GM12864 (cell line): Measurements from ENCODE around the gene MGAT1.

Experiments used
- DNase-seq: peaks from one replicate; pipeline ENCODE4 v3.0.0-alpha.2; 2011; ENCODE audit warnings: low read depth
- H3K4me3 ChIP-seq: 2 replicates; pipeline ENCODE4 v1.5.1; 2011; ENCODE audit warnings: mild to moderate bottlenecking, low read depth, low read length, control low read depth
- TF ChIP-seq, protein P1 (sequence below): IDR thresholded peaks from 2 replicates; pipeline ENCODE4 v1.5.1; 2011; ENCODE audit warnings: low read depth, mild to moderate bottlenecking, moderate library complexity, low read length, control low read depth, inconsistent platforms; ENCODE audit errors: missing control alignments

The MGAT1 gene

DNA sequence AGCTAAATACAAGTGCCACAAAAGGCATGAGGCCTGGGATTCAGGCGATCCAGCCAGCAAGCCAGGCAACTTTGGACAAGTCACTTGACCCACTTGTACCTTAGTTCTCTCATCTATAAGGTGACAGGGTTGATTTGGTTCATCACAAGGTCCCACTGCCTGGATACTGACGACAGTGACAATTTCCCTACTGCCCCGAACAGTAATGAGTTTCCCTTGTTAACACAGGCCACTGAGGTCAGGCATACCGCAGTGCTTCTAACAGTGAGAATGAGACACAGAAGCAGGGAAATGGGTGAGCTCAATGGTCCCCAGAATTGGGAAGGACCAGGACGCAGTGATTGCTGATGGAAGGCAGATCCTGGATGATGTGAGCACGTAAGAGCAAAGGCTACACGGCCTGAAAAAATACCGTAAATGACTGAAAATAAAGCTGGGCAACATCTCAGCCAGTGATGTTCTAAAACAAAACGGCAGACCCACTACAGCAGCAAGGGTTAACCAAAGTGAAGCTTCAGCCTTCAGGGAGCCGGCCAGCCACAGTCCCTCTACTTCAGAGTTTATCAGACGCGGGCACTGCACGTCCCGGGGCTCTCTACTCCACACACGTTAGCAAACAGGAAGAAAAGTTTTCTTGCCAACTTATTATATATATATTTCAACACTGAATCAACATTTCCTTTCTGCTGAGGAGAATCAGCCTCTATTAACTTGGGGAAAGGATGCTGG lies 846 bp downstream of the MGAT1 start:
- H3K4me3 ChIP-seq, result peak overlapping the region; percentile 95
- TF ChIP-seq, protein P1, sequence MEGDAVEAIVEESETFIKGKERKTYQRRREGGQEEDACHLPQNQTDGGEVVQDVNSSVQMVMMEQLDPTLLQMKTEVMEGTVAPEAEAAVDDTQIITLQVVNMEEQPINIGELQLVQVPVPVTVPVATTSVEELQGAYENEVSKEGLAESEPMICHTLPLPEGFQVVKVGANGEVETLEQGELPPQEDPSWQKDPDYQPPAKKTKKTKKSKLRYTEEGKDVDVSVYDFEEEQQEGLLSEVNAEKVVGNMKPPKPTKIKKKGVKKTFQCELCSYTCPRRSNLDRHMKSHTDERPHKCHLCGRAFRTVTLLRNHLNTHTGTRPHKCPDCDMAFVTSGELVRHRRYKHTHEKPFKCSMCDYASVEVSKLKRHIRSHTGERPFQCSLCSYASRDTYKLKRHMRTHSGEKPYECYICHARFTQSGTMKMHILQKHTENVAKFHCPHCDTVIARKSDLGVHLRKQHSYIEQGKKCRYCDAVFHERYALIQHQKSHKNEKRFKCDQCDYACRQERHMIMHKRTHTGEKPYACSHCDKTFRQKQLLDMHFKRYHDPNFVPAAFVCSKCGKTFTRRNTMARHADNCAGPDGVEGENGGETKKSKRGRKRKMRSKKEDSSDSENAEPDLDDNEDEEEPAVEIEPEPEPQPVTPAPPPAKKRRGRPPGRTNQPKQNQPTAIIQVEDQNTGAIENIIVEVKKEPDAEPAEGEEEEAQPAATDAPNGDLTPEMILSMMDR, result no peak
- no peak for DNase-seq

GRCh38 chr5:180799902-180800801 lies 2.5 kb downstream of the MGAT1 start:
- no peak overlapping the region for H3K4me3 ChIP-seq
- DNase-seq, result no peak
- TF ChIP-seq, protein P1, result no peak

DNA sequence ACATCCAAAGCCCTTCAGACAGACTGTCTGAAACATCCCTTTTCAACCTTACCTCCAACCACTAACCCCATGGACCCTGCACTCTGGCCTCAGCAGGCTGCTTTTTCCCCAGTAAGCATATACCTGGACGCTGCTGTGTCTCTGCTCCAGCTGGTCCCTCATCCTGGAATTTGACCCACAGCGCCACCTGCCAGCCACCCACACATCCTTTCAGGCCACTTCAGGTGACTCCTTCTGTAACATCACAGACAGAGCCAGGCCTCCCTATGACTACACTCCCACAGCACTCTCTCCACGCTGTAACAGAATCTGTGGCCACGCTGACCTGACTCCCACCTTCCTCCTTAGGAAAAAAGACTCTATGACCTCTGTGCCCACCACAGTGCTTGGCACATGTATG lies 3.4 kb downstream of the MGAT1 start:
- H3K4me3 ChIP-seq, result no peak overlapping the region
- TF ChIP-seq, protein P1, result peak; percentile 33
- no peak for DNase-seq

DNA sequence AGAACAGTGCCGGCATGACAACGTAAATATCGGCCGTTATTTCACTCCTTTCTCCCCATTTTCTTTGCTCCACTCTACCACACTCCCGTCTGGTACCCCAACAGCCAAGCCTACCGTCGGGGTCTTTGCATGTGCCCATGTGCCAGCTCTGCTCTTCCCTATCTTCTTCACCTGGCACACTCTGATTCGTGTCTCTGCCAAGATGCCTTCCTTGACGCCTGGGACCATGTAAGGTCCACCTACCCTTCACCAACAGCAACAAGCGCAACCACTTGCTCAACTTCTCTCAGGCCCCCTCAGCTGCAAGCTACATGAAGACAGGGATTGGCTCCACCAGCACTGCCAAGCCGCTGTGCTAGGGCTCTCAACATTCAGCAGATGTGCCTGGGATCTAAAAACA lies 4.4 kb downstream of the MGAT1 start:
- no peak for DNase-seq
- no peak overlapping the region for H3K4me3 ChIP-seq
- TF ChIP-seq, protein P1, result no peak

- no peak for DNase-seq
- TF ChIP-seq, protein P1, result no peak
- no peak overlapping the region for H3K4me3 ChIP-seq
Observed at GRCh38 chr5:180797256-180798192, 5.1 kb downstream of the MGAT1 start.

DNA sequence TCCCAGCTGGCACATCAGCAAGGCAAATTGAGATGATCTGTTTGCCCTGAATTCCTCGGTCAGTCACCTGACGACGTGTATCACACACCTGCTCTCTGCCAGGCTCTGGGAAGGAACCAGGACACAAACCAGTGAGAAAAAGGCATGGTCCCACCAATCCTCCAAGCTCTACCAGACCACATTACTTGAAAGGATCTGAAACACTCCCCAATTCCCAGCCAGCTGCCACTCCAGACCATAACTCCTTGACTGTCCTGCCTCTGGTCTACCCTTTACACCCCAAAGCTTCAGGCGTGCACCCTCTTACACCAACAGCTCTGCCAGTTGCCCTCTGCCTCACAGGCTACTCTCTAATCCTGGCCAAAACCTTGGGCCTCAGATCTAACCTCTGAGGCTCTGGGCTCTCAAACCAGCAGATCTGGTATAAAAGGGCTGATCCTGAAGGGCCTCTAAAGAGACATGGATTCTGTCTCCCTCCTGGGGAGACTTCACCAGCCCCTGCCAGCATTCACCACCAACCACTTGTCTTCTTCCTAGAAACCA lies 6.8 kb downstream of the MGAT1 start:
- TF ChIP-seq, protein P1, result no peak
- no peak overlapping the region for H3K4me3 ChIP-seq
- no peak for DNase-seq
